ENCODE measurements around the gene DNAJA4.

Gene DNAJA4

GRCh38 chr15:78276064-78276943 is 11.9 kb downstream of the DNAJA4 start:
- H4K20me1 ChIP-seq (ENCODE audit: insufficient read depth, low read length): no peaks in the 10 kb centered on the region
- H3K9ac ChIP-seq (ENCODE audit: low read length): no peak overlapping the region
- no peaks in the 10 kb centered on the region for H3K9me2 ChIP-seq (ENCODE audit: low read depth, low read length)
- peaks cover 29% of the 10 kb centered on the region for H3K36me3 ChIP-seq (ENCODE audit: insufficient read depth, low read length)
- no peaks in the 10 kb centered on the region for H3K27me3 ChIP-seq (ENCODE audit: insufficient read depth, low read length)
- no peak overlapping the region for H3K27ac ChIP-seq (ENCODE audit: low read depth, low read length, poor library complexity, severe bottlenecking)
- no peaks in the 10 kb centered on the region for H3F3A ChIP-seq (ENCODE audit: insufficient read depth, low read length)
- no peak for TF ChIP-seq CTCF (IDR thresholded peaks at IDR 0.05; ENCODE audit: low read length)
- no peak for TF ChIP-seq EZH2 (IDR thresholded peaks at IDR 0.05; ENCODE audit: borderline replicate concordance, low read length)
- no peak overlapping the region for H2AFZ ChIP-seq (ENCODE audit: low read length)
- H3K9me3 ChIP-seq (ENCODE audit: low read length): no peaks in the 10 kb centered on the region
- no peak overlapping the region for H3K4me2 ChIP-seq (ENCODE audit: low read length)
- no peak overlapping the region for H3K4me3 ChIP-seq (ENCODE audit: low read depth, low read length, poor library complexity, severe bottlenecking)
- H3K79me2 ChIP-seq (ENCODE audit: insufficient read depth, low read length): no peaks in the 10 kb centered on the region
- no peaks in the 10 kb centered on the region for H3K4me1 ChIP-seq (ENCODE audit: insufficient read depth, low read length, severe bottlenecking)

- no peak for TF ChIP-seq EZH2 (IDR thresholded peaks at IDR 0.05; ENCODE audit: borderline replicate concordance, low read length)
- no peak for TF ChIP-seq CTCF (IDR thresholded peaks at IDR 0.05; ENCODE audit: low read length)
- no peak overlapping the region for H3K4me2 ChIP-seq (ENCODE audit: low read length)
- H3K9me2 ChIP-seq (ENCODE audit: low read depth, low read length): no peaks in the 10 kb centered on the region
Observed at GRCh38 chr15:78280319-78281072, 16.1 kb downstream of the DNAJA4 start.

GRCh38 chr15:78282324-78282723 is 18.0 kb downstream of the DNAJA4 start:
- Histone ChIP-seq H3K27me3 (ENCODE audit: insufficient read depth, low read length) (no peaks in the 10 kb centered on the region), H2AFZ (ENCODE audit: low read length) (no peak overlapping the region), H3K4me3 (ENCODE audit: low read depth, low read length, poor library complexity, severe bottlenecking) (no peak overlapping the region), H3K9me2 (ENCODE audit: low read depth, low read length) (no peaks in the 10 kb centered on the region), H4K20me1 (ENCODE audit: insufficient read depth, low read length) (no peaks in the 10 kb centered on the region), H3K4me2 (ENCODE audit: low read length) (no peak overlapping the region), H3K9me3 (ENCODE audit: low read length) (no peaks in the 10 kb centered on the region), H3K27ac (ENCODE audit: low read depth, low read length, poor library complexity, severe bottlenecking) (no peak overlapping the region), H3K79me2 (ENCODE audit: insufficient read depth, low read length) (no peaks in the 10 kb centered on the region), H3F3A (ENCODE audit: insufficient read depth, low read length) (no peaks in the 10 kb centered on the region), H3K36me3 (ENCODE audit: insufficient read depth, low read length) (peaks cover 72% of the 10 kb centered on the region), H3K9ac (ENCODE audit: low read length) (no peak overlapping the region), H3K4me1 (ENCODE audit: insufficient read depth, low read length, severe bottlenecking) (no peaks in the 10 kb centered on the region)
- TF ChIP-seq CTCF (IDR thresholded peaks at IDR 0.05; ENCODE audit: low read length) (no peak), EZH2 (IDR thresholded peaks at IDR 0.05; ENCODE audit: borderline replicate concordance, low read length) (no peak)

More at GRCh38 chr15:78280319-78281072, 16.1 kb downstream of the DNAJA4 start:
- no peaks in the 10 kb centered on the region for H3F3A ChIP-seq (ENCODE audit: insufficient read depth, low read length)
- H3K79me2 ChIP-seq (ENCODE audit: insufficient read depth, low read length): no peaks in the 10 kb centered on the region
- no peaks in the 10 kb centered on the region for H3K4me1 ChIP-seq (ENCODE audit: insufficient read depth, low read length, severe bottlenecking)
- no peak overlapping the region for H3K9ac ChIP-seq (ENCODE audit: low read length)
- H3K4me3 ChIP-seq (ENCODE audit: low read depth, low read length, poor library complexity, severe bottlenecking): no peak overlapping the region
- H4K20me1 ChIP-seq (ENCODE audit: insufficient read depth, low read length): no peaks in the 10 kb centered on the region
- no peak overlapping the region for H3K27ac ChIP-seq (ENCODE audit: low read depth, low read length, poor library complexity, severe bottlenecking)
- H2AFZ ChIP-seq (ENCODE audit: low read length): no peak overlapping the region
- no peaks in the 10 kb centered on the region for H3K9me3 ChIP-seq (ENCODE audit: low read length)
- H3K36me3 ChIP-seq (ENCODE audit: insufficient read depth, low read length): peaks cover 58% of the 10 kb centered on the region
- H3K27me3 ChIP-seq (ENCODE audit: insufficient read depth, low read length): no peaks in the 10 kb centered on the region

All from OCI-LY1 (cell line).